Measurements from ENCODE around the gene APOL5.

APOL5 gene

DNA sequence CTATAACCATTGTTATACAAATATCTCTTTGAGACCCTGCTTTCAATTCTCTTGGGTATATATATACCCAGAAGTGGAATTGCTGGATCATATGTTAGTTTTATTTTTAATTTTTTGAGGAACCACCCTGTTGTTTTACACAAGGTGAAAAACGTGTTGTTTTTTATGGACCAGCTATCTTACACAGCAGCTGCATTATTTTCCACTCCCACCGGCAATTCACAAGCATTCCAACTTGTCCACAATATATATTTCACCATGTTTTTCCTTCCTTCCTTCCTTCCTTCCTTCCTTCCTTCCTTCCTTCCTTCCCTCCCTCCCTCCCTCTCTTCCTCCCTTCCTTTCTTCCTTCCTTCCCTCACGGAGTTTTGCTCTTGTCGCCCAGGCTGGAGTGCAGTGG lies 6.3 kb upstream of the APOL5 start:
- TF ChIP-seq CTCF (IDR thresholded peaks at IDR 0.05; ENCODE audit: low read depth, low read length, missing control alignments) = no peak
- no peak for DNase-seq (ENCODE audit: low read depth)
- H3K4me3 ChIP-seq (ENCODE audit: low read depth, low read length) = no peak overlapping the region

DNA sequence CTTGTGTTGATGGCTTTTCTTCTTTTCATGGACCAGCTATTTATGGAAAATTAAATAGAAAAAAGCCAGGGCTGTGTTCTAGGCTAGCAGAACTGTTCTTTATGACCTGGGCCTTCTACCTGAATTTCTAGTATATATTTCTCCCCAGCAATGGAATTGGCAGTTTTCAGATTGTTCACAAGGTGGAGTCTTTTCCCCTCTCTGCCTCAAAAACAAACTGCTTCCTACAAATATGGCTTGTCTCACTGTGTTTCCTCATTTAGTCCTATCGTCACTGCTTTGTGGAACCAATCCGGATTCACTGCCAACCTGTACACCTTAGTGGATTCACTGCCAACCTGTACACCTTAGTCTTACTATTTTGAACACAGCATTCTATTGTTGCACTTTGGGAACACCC lies 5.0 kb upstream of the APOL5 start:
- H3K4me3 ChIP-seq (ENCODE audit: low read depth, low read length) = no peak overlapping the region
- peak; percentile 5 for TF ChIP-seq CTCF (IDR thresholded peaks at IDR 0.05; ENCODE audit: low read depth, low read length, missing control alignments)
- DNase-seq (ENCODE audit: low read depth) = no peak

- H3K4me3 ChIP-seq (ENCODE audit: low read depth, low read length) = no peak overlapping the region
- no peak for TF ChIP-seq CTCF (IDR thresholded peaks at IDR 0.05; ENCODE audit: low read depth, low read length, missing control alignments)
- DNase-seq (ENCODE audit: low read depth) = no peak
Measured at GRCh38 chr22:35719212-35719875, 1.7 kb downstream of the APOL5 start.

GRCh38 chr22:35721960-35722359 lies 4.3 kb downstream of the APOL5 start:
- TF ChIP-seq CTCF (IDR thresholded peaks at IDR 0.05; ENCODE audit: low read depth, low read length, missing control alignments) = no peak
- no peak for DNase-seq (ENCODE audit: low read depth)
- H3K4me3 ChIP-seq (ENCODE audit: low read depth, low read length) = no peak overlapping the region

DNA sequence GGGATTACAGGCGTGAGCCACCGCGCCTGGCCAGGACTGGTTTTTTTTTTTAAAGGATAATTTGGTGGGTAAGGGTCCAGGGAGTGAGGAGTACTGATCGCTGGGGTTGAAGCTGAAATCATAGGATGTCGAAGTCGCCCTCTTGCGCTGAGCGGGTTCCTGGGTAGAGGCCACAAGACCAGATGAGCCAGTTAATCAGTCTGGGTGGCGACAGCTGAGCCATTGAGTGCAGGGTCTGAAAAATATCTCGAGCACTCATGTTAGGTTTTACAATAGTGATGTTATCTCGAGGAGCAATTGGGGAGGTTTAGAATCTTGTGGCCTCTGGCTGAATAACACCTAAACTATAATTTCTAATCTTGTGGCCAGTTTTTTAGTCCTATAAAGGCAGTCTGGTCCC lies 7.8 kb downstream of the APOL5 start:
- TF ChIP-seq CTCF (IDR thresholded peaks at IDR 0.05; ENCODE audit: low read depth, low read length, missing control alignments) = no peak
- H3K4me3 ChIP-seq (ENCODE audit: low read depth, low read length) = no peak overlapping the region
- DNase-seq (ENCODE audit: low read depth) = no peak

GRCh38 chr22:35726398-35726797 lies 8.7 kb downstream of the APOL5 start:
- H3K4me3 ChIP-seq (ENCODE audit: low read depth, low read length) = no peak overlapping the region
- TF ChIP-seq CTCF (IDR thresholded peaks at IDR 0.05; ENCODE audit: low read depth, low read length, missing control alignments) = no peak

GRCh38 chr22:35726933-35727332 lies 9.3 kb downstream of the APOL5 start:
- DNase-seq (ENCODE audit: low read depth) = no peak
- TF ChIP-seq CTCF (IDR thresholded peaks at IDR 0.05; ENCODE audit: low read depth, low read length, missing control alignments) = no peak
- H3K4me3 ChIP-seq (ENCODE audit: low read depth, low read length) = no peak overlapping the region

More at GRCh38 chr22:35726398-35726797, 8.7 kb downstream of the APOL5 start:
- DNase-seq (ENCODE audit: low read depth) = no peak

All from GM12864 (cell line).